Measurements from ENCODE around the gene HP1BP3.
"Not testable (repeated sequence)": the region's sequence is repeated elsewhere in the genome, so short reads cannot be mapped to it uniquely, and the experiment has no call there.

The HP1BP3 gene

GRCh38 chr1:20787029-20787839, at the start of gene HP1BP3:
Gene HP1BP3 (minus strand): TSS chr1:20787307. CDS start chr1:20780440, 6,867 bp downstream.
- DNase-seq: peak; percentile 62

GRCh38 chr1:20836230-20836629, 49.1 kb upstream of the HP1BP3 start:
- DNase-seq: no peak

GRCh38 chr1:20834780-20835179, 47.7 kb upstream of the HP1BP3 start:
- DNase-seq: no peak

GRCh38 chr1:20834192-20834591, 47.1 kb upstream of the HP1BP3 start:
- no peak for DNase-seq

- DNase-seq: no peak
Observed at GRCh38 chr1:20830378-20830777, 43.3 kb upstream of the HP1BP3 start.

GRCh38 chr1:20829946-20830345, 42.8 kb upstream of the HP1BP3 start:
- DNase-seq: no peak

GRCh38 chr1:20829531-20829930, 42.4 kb upstream of the HP1BP3 start:
- no peak for DNase-seq

GRCh38 chr1:20823845-20824244, 36.7 kb upstream of the HP1BP3 start:
- DNase-seq: no peak

GRCh38 chr1:20821466-20821865, 34.4 kb upstream of the HP1BP3 start:
- DNase-seq: no peak

- DNase-seq: no peak
Observed at GRCh38 chr1:20819818-20820217, 32.7 kb upstream of the HP1BP3 start.

- DNase-seq: no peak
Observed at GRCh38 chr1:20814534-20814871, 27.4 kb upstream of the HP1BP3 start.

GRCh38 chr1:20811916-20812315, 24.8 kb upstream of the HP1BP3 start:
- DNase-seq: no peak

GRCh38 chr1:20793236-20793635, 6.1 kb upstream of the HP1BP3 start:
- DNase-seq: no peak

GRCh38 chr1:20792196-20792595, 5.1 kb upstream of the HP1BP3 start:
- DNase-seq: no peak

- no peak for DNase-seq
Observed at GRCh38 chr1:20790785-20791184, 3.7 kb upstream of the HP1BP3 start.

GRCh38 chr1:20789598-20789997, 2.5 kb upstream of the HP1BP3 start:
- not testable (repeated sequence) for DNase-seq

- peak; percentile 5 for DNase-seq
Observed at GRCh38 chr1:20787840-20788795, 1.0 kb upstream of the HP1BP3 start.

- DNase-seq: peak; percentile 95
Observed at GRCh38 chr1:20786253-20787028, 666 bp downstream of the HP1BP3 start.

GRCh38 chr1:20785907-20786252, 1.2 kb downstream of the HP1BP3 start:
- no peak for DNase-seq

GRCh38 chr1:20775700-20776099, 11.4 kb downstream of the HP1BP3 start:
- no peak for DNase-seq

GRCh38 chr1:20771780-20772179, 15.3 kb downstream of the HP1BP3 start:
- DNase-seq: no peak

GRCh38 chr1:20770314-20771087, 16.6 kb downstream of the HP1BP3 start:
- DNase-seq: no peak
